Measurements from ENCODE around the gene VSTM2L. TPM values are rescaled to one million over a fixed set of nuclear protein-coding genes. Genes with fewer than 3 reads are reported as not detected.

VSTM2L gene
- total RNA-seq, 2 donors from 2014 or later: 1.4 to 2.9 TPM

DNA sequence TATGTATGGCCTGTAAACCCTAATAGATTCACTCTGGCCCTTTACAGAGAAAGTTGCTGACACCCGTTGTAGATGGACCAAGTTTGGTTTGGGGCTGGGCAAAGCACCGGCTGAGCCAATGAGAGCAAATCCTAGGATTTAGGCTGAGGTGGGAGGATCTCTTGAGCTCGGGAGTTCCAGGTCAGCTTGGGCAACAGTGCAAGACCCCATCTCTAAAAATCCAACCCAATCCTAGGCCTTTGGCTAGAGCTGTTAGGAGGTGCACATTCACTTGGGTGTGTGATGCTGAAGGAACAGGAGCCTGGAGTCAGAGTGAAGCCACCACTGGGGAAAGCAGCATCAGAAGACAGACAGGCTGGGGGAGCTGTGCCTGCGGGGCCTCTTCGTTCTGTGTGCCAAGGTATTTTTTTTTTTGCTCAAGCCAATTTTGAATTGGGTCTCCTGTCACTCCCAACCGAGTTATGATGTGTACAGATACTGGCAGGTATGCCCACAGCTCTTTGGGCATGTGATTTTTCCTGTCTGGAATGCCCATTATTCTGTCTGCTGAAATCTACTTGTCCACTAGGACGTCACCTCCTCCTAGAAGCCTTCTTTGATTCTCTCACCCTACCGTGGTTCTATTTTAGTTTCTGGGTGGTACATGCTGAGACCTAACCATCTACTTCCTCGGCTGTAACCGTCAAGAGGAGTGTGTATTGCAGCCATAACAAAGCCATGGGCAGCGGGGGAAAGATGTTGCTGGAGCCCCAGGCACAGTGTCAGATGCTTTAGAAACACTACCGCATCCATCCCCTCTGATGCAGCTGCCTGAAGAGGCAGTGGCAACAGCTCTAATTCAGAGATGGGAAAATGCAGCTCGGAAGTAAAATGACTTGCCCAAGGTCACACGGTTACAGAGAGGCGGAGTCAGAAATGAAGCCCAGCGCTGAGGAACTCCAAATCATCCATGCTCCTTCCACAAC lies 76.4 kb downstream of the VSTM2L start:
- H3K9ac ChIP-seq (ENCODE audit: extremely low read depth, low read length, poor library complexity, severe bottlenecking): no peak overlapping the region
- no peaks in the 10 kb centered on the region for H3K4me1 ChIP-seq (ENCODE audit: control insufficient read depth, insufficient read depth, low read length)
- Mint-ChIP-seq H3K27ac (no peak overlapping the region), H3K27me3 (ENCODE audit: insufficient read depth) (no peaks in the 10 kb centered on the region), H3K9me3 (no peaks in the 10 kb centered on the region), H3K4me3 (no peak overlapping the region), H3K36me3 (ENCODE audit: low read depth) (peaks cover 16% of the 10 kb centered on the region), H3K4me1 (peaks cover 10% of the 10 kb centered on the region)
- H3K27me3 ChIP-seq (ENCODE audit: control insufficient read depth, insufficient read depth, low read length, poor library complexity, severe bottlenecking): no peaks in the 10 kb centered on the region
- H3K36me3 ChIP-seq (ENCODE audit: control insufficient read depth, insufficient read depth, low read length): peaks cover 8% of the 10 kb centered on the region
- WGBS, 2 experiments (ENCODE audit: insufficient coverage in 1 of 2, insufficient read length in 1 of 2): 90 to 91% methylated on average over 13 to 16 of the region's 16 CpGs
- no peaks in the 10 kb centered on the region for H3K9me3 ChIP-seq (ENCODE audit: control insufficient read depth, low read length)
- H3K27ac ChIP-seq (ENCODE audit: low read depth, low read length): no peak overlapping the region
- no peak overlapping the region for H3K4me3 ChIP-seq (ENCODE audit: low read length)
- TF ChIP-seq, protein P1, sequence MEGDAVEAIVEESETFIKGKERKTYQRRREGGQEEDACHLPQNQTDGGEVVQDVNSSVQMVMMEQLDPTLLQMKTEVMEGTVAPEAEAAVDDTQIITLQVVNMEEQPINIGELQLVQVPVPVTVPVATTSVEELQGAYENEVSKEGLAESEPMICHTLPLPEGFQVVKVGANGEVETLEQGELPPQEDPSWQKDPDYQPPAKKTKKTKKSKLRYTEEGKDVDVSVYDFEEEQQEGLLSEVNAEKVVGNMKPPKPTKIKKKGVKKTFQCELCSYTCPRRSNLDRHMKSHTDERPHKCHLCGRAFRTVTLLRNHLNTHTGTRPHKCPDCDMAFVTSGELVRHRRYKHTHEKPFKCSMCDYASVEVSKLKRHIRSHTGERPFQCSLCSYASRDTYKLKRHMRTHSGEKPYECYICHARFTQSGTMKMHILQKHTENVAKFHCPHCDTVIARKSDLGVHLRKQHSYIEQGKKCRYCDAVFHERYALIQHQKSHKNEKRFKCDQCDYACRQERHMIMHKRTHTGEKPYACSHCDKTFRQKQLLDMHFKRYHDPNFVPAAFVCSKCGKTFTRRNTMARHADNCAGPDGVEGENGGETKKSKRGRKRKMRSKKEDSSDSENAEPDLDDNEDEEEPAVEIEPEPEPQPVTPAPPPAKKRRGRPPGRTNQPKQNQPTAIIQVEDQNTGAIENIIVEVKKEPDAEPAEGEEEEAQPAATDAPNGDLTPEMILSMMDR (conservative IDR thresholded peaks at IDR 0.05): peak; percentile 40
- DNase-seq: no peak

DNA sequence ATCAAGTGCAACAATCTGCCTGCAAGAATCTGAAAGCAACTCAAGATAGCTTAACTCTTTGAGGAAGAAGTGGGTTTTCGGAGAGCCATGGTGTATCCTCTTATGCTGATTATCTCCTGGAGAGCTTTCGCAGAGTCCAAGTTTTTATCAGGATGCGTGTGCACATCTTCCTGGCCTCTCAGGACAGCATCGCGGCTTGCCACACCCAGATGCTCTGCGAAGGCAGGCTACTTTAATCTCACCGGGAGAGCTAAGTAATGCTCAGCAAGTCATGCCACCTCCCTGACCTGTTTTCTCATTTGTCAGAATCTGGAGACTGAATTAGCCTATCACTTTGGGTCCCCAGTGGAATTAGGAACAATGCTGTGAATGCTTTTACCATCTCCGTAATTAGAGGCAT lies 77.5 kb downstream of the VSTM2L start:
- no peak for DNase-seq
- Histone ChIP-seq H3K36me3 (ENCODE audit: control insufficient read depth, insufficient read depth, low read length) (peaks cover 8% of the 10 kb centered on the region), H3K27ac (ENCODE audit: low read depth, low read length) (no peak overlapping the region), H3K4me3 (ENCODE audit: low read length) (no peak overlapping the region), H3K9me3 (ENCODE audit: control insufficient read depth, low read length) (no peaks in the 10 kb centered on the region), H3K4me1 (ENCODE audit: control insufficient read depth, insufficient read depth, low read length) (no peaks in the 10 kb centered on the region), H3K9ac (ENCODE audit: extremely low read depth, low read length, poor library complexity, severe bottlenecking) (no peak overlapping the region), H3K27me3 (ENCODE audit: control insufficient read depth, insufficient read depth, low read length, poor library complexity, severe bottlenecking) (no peaks in the 10 kb centered on the region)
- peaks cover 10% of the 10 kb centered on the region for H3K4me1 Mint-ChIP-seq
- no peak overlapping the region for H3K4me3 Mint-ChIP-seq
- H3K36me3 Mint-ChIP-seq (ENCODE audit: low read depth): peaks cover 16% of the 10 kb centered on the region
- TF ChIP-seq, protein P1 (conservative IDR thresholded peaks at IDR 0.05): no peak
- H3K27me3 Mint-ChIP-seq (ENCODE audit: insufficient read depth): no peaks in the 10 kb centered on the region
- H3K27ac Mint-ChIP-seq: no peak overlapping the region
- 87% methylated on average over 7 to 8 of the region's 8 CpGs for WGBS, 2 experiments (ENCODE audit: insufficient coverage in 1 of 2, insufficient read length in 1 of 2)
- no peaks in the 10 kb centered on the region for H3K9me3 Mint-ChIP-seq

DNA sequence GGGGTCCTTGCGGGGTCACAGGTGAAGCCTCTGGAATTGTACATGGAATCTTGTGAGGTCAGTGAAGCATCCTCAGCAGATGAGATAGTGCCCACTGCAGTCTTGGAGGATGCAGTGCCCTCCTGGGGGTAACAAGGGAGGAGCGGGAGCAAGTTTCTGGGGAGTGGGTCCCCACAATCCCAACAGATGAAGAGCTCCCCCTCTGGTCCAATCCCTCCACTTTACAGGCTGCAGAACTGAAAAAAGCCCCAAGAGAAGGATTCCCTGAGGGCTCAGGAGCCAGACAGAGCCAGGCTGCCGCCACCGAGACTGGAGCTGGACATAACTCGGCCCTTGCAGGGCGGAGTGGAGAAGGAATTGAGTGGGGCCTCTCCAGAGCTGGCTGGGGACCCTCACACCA lies 77.9 kb downstream of the VSTM2L start:
- H3K27me3 Mint-ChIP-seq (ENCODE audit: insufficient read depth): no peaks in the 10 kb centered on the region
- no peaks in the 10 kb centered on the region for H3K9me3 Mint-ChIP-seq
- WGBS, 2 experiments (ENCODE audit: insufficient coverage in 1 of 2, insufficient read length in 1 of 2): 99 to 100% methylated on average over 1 to 6 of the region's 6 CpGs
- no peak overlapping the region for H3K27ac Mint-ChIP-seq
- H3K36me3 Mint-ChIP-seq (ENCODE audit: low read depth): peaks cover 16% of the 10 kb centered on the region
- Histone ChIP-seq H3K9ac (ENCODE audit: extremely low read depth, low read length, poor library complexity, severe bottlenecking) (no peak overlapping the region), H3K36me3 (ENCODE audit: control insufficient read depth, insufficient read depth, low read length) (peaks cover 8% of the 10 kb centered on the region), H3K27ac (ENCODE audit: low read depth, low read length) (peak overlapping the region; percentile 16), H3K9me3 (ENCODE audit: control insufficient read depth, low read length) (no peaks in the 10 kb centered on the region), H3K27me3 (ENCODE audit: control insufficient read depth, insufficient read depth, low read length, poor library complexity, severe bottlenecking) (no peaks in the 10 kb centered on the region), H3K4me1 (ENCODE audit: control insufficient read depth, insufficient read depth, low read length) (no peaks in the 10 kb centered on the region), H3K4me3 (ENCODE audit: low read length) (no peak overlapping the region)
- H3K4me1 Mint-ChIP-seq: peaks cover 10% of the 10 kb centered on the region
- no peak for DNase-seq
- TF ChIP-seq, protein P1 (conservative IDR thresholded peaks at IDR 0.05): no peak
- H3K4me3 Mint-ChIP-seq: no peak overlapping the region
